Measurements from ENCODE around the gene ZNF619. TPM values are rescaled to one million over a fixed set of nuclear protein-coding genes. Genes with fewer than 3 reads are reported as not detected.

ZNF619 gene
- total RNA-seq, 1 experiment from 2014 or later, result 7.2 TPM

DNA sequence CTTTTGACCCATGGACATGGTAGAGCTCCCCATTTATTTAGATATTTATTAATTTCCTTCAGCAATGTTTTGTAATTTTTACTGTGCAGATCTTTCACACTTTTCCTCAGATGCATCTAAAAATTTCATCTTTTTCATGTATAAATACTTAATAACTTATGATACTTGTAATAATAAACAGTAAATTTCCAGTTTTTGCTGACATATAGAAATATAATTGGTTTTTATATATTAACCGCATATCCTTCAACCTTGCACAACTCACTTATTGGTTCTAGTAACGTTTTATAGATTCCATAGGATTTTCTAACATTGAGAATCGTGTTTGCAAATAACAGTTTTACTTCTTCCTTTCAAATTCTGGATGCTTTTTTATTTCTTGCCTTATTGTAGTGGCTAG lies 44.3 kb downstream of the ZNF619 start:
- DNase-seq (ENCODE audit: low spot score) (no peak), ATAC-seq (no peak)
- ChIA-PET CTCF (no interaction called here), POLR2A (no interaction called here)
- peaks cover 19% of the 10 kb centered on the region for H3K36me3 Mint-ChIP-seq
- H3K9me3 Mint-ChIP-seq, result peaks cover 6% of the 10 kb centered on the region
- peaks cover 16% of the 10 kb centered on the region for H3K4me1 Mint-ChIP-seq
- no peak overlapping the region for H3K27ac Mint-ChIP-seq
- H3K4me3 Mint-ChIP-seq, result no peak overlapping the region
- no peaks in the 10 kb centered on the region for H3K27me3 Mint-ChIP-seq (ENCODE audit: low read depth)
- TF ChIP-seq, protein P1, sequence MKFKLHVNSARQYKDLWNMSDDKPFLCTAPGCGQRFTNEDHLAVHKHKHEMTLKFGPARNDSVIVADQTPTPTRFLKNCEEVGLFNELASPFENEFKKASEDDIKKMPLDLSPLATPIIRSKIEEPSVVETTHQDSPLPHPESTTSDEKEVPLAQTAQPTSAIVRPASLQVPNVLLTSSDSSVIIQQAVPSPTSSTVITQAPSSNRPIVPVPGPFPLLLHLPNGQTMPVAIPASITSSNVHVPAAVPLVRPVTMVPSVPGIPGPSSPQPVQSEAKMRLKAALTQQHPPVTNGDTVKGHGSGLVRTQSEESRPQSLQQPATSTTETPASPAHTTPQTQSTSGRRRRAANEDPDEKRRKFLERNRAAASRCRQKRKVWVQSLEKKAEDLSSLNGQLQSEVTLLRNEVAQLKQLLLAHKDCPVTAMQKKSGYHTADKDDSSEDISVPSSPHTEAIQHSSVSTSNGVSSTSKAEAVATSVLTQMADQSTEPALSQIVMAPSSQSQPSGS (CRISPR knock-in tag; IDR thresholded peaks at IDR 0.05; ENCODE audit: borderline replicate concordance, low read depth), result no peak
- TF ChIP-seq MYBL2 (CRISPR knock-in tag; IDR thresholded peaks at IDR 0.05) (no peak), ESRRA (CRISPR knock-in tag; IDR thresholded peaks at IDR 0.05; ENCODE audit: borderline replicate concordance) (no peak), GABPB1 (CRISPR knock-in tag; IDR thresholded peaks at IDR 0.05) (no peak), CBFB (CRISPR knock-in tag; IDR thresholded peaks at IDR 0.05; ENCODE audit: low read depth) (no peak), NR2C2 (CRISPR knock-in tag; IDR thresholded peaks at IDR 0.05) (no peak), JAZF1 (CRISPR knock-in tag; IDR thresholded peaks at IDR 0.05) (no peak), HMGA2 (CRISPR knock-in tag; IDR thresholded peaks at IDR 0.05) (no peak), ZNF121 (CRISPR knock-in tag; IDR thresholded peaks at IDR 0.05) (no peak)
- TF ChIP-seq, protein P2, sequence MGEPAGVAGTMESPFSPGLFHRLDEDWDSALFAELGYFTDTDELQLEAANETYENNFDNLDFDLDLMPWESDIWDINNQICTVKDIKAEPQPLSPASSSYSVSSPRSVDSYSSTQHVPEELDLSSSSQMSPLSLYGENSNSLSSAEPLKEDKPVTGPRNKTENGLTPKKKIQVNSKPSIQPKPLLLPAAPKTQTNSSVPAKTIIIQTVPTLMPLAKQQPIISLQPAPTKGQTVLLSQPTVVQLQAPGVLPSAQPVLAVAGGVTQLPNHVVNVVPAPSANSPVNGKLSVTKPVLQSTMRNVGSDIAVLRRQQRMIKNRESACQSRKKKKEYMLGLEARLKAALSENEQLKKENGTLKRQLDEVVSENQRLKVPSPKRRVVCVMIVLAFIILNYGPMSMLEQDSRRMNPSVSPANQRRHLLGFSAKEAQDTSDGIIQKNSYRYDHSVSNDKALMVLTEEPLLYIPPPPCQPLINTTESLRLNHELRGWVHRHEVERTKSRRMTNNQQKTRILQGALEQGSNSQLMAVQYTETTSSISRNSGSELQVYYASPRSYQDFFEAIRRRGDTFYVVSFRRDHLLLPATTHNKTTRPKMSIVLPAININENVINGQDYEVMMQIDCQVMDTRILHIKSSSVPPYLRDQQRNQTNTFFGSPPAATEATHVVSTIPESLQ (CRISPR knock-in tag; IDR thresholded peaks at IDR 0.05), result no peak
- TF ChIP-seq, protein P3, sequence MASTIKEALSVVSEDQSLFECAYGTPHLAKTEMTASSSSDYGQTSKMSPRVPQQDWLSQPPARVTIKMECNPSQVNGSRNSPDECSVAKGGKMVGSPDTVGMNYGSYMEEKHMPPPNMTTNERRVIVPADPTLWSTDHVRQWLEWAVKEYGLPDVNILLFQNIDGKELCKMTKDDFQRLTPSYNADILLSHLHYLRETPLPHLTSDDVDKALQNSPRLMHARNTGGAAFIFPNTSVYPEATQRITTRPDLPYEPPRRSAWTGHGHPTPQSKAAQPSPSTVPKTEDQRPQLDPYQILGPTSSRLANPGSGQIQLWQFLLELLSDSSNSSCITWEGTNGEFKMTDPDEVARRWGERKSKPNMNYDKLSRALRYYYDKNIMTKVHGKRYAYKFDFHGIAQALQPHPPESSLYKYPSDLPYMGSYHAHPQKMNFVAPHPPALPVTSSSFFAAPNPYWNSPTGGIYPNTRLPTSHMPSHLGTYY (CRISPR knock-in tag; IDR thresholded peaks at IDR 0.05), result no peak
- TF ChIP-seq, protein P4, sequence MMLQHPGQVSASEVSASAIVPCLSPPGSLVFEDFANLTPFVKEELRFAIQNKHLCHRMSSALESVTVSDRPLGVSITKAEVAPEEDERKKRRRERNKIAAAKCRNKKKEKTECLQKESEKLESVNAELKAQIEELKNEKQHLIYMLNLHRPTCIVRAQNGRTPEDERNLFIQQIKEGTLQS (CRISPR knock-in tag; conservative IDR thresholded peaks at IDR 0.05), result no peak
- TF ChIP-seq, protein P5, sequence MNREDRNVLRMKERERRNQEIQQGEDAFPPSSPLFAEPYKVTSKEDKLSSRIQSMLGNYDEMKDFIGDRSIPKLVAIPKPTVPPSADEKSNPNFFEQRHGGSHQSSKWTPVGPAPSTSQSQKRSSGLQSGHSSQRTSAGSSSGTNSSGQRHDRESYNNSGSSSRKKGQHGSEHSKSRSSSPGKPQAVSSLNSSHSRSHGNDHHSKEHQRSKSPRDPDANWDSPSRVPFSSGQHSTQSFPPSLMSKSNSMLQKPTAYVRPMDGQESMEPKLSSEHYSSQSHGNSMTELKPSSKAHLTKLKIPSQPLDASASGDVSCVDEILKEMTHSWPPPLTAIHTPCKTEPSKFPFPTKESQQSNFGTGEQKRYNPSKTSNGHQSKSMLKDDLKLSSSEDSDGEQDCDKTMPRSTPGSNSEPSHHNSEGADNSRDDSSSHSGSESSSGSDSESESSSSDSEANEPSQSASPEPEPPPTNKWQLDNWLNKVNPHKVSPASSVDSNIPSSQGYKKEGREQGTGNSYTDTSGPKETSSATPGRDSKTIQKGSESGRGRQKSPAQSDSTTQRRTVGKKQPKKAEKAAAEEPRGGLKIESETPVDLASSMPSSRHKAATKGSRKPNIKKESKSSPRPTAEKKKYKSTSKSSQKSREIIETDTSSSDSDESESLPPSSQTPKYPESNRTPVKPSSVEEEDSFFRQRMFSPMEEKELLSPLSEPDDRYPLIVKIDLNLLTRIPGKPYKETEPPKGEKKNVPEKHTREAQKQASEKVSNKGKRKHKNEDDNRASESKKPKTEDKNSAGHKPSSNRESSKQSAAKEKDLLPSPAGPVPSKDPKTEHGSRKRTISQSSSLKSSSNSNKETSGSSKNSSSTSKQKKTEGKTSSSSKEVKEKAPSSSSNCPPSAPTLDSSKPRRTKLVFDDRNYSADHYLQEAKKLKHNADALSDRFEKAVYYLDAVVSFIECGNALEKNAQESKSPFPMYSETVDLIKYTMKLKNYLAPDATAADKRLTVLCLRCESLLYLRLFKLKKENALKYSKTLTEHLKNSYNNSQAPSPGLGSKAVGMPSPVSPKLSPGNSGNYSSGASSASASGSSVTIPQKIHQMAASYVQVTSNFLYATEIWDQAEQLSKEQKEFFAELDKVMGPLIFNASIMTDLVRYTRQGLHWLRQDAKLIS (CRISPR knock-in tag; IDR thresholded peaks at IDR 0.05; ENCODE audit: borderline replicate concordance), result no peak
- TF ChIP-seq, protein P6, sequence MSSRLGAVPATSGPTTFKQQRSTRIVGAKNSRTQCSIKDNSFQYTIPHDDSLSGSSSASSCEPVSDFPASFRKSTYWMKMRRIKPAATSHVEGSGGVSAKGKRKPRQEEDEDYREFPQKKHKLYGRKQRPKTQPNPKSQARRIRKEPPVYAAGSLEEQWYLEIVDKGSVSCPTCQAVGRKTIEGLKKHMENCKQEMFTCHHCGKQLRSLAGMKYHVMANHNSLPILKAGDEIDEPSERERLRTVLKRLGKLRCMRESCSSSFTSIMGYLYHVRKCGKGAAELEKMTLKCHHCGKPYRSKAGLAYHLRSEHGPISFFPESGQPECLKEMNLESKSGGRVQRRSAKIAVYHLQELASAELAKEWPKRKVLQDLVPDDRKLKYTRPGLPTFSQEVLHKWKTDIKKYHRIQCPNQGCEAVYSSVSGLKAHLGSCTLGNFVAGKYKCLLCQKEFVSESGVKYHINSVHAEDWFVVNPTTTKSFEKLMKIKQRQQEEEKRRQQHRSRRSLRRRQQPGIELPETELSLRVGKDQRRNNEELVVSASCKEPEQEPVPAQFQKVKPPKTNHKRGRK (CRISPR knock-in tag; IDR thresholded peaks at IDR 0.05; ENCODE audit: borderline replicate concordance), result no peak
- TF ChIP-seq, protein P7, sequence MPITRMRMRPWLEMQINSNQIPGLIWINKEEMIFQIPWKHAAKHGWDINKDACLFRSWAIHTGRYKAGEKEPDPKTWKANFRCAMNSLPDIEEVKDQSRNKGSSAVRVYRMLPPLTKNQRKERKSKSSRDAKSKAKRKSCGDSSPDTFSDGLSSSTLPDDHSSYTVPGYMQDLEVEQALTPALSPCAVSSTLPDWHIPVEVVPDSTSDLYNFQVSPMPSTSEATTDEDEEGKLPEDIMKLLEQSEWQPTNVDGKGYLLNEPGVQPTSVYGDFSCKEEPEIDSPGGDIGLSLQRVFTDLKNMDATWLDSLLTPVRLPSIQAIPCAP (CRISPR knock-in tag; IDR thresholded peaks at IDR 0.05), result no peak

Measured in WTC11 (cell line).